RWPE2 (cell line): ENCODE data around the gene GJB4.

ENCODE experiments used
- ATAC-seq: fragments of 200-7000 bp; cut with Tn5 transposase; 3 replicates; pipeline ENCODE4 v1.9.1; 2021; ENCODE audit warnings: low read depth
- DNase-seq: peaks from one replicate; pipeline ENCODE4 v3.0.0-alpha.2; 2020; ENCODE audit warnings: low spot score
- H3K27ac ChIP-seq: fragments of 450-650 bp; 2 replicates; pipeline ENCODE4 v1.5.1; 2017; ENCODE audit warnings: mild to moderate bottlenecking; ENCODE audit not compliant: poor library complexity, severe bottlenecking
- H3K27me3 ChIP-seq: fragments of 250-450 bp; sonication (Bioruptor Pico); 2 replicates; pipeline ENCODE4 v1.5.1; 2021; ENCODE audit warnings: mild to moderate bottlenecking, moderate library complexity; ENCODE audit not compliant: insufficient read depth, poor library complexity, severe bottlenecking
- H3K36me3 ChIP-seq: fragments of 250-450 bp; sonication (Bioruptor Pico); 2 replicates; pipeline ENCODE4 v1.5.1; 2020; ENCODE audit warnings: low read depth, mild to moderate bottlenecking, moderate library complexity
- H3K4me1 ChIP-seq: fragments of 250-450 bp; sonication (Bioruptor Pico); 2 replicates; pipeline ENCODE4 v1.5.1; 2021; ENCODE audit warnings: mild to moderate bottlenecking, moderate library complexity; ENCODE audit not compliant: insufficient read depth, poor library complexity, severe bottlenecking
- H3K4me3 ChIP-seq: fragments of 250-450 bp; sonication (Bioruptor Pico); 2 replicates; pipeline ENCODE4 v1.5.1; 2021; ENCODE audit warnings: mild to moderate bottlenecking, moderate library complexity; ENCODE audit not compliant: severe bottlenecking
- H3K9me3 ChIP-seq: fragments of 250-450 bp; sonication (Bioruptor Pico); 2 replicates; pipeline ENCODE4 v1.5.1; 2021; ENCODE audit warnings: mild to moderate bottlenecking, moderate library complexity; ENCODE audit not compliant: severe bottlenecking
- TF ChIP-seq, protein P1 (sequence below): fragments of 450-650 bp; IDR thresholded peaks from one replicate; pipeline ENCODE4 v1.5.1; 2017; ENCODE audit warnings: mild to moderate bottlenecking, moderate library complexity; ENCODE audit not compliant: poor library complexity, severe bottlenecking

GJB4 gene

DNA sequence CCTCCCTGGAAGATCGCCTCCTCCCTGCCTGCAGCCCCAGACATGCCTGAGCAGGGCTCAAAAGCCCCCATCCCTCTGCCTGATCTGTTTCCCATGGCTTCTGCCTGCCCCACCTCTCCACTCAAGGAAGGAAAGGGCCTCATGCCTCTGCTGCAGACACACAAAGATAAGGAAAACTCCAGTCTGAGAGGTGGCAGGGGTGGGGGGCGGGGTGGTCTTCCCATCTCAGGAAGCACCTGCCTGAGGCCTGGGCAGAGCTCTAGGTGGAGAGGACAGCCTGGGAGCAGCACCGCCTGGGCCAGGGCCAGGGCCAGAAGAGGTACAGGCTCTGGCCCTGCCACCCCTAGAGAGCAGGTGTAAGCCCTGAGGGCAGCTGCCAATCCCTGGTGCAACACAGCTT lies 17.4 kb downstream of the GJB4 start:
- H3K9me3 ChIP-seq = no peaks in the 10 kb centered on the region
- TF ChIP-seq, protein P1, sequence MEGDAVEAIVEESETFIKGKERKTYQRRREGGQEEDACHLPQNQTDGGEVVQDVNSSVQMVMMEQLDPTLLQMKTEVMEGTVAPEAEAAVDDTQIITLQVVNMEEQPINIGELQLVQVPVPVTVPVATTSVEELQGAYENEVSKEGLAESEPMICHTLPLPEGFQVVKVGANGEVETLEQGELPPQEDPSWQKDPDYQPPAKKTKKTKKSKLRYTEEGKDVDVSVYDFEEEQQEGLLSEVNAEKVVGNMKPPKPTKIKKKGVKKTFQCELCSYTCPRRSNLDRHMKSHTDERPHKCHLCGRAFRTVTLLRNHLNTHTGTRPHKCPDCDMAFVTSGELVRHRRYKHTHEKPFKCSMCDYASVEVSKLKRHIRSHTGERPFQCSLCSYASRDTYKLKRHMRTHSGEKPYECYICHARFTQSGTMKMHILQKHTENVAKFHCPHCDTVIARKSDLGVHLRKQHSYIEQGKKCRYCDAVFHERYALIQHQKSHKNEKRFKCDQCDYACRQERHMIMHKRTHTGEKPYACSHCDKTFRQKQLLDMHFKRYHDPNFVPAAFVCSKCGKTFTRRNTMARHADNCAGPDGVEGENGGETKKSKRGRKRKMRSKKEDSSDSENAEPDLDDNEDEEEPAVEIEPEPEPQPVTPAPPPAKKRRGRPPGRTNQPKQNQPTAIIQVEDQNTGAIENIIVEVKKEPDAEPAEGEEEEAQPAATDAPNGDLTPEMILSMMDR = no peak
- no peaks in the 10 kb centered on the region for H3K27me3 ChIP-seq
- H3K4me3 ChIP-seq = no peak overlapping the region
- no peaks in the 10 kb centered on the region; the same call in 1 of the 2 replicates for H3K36me3 ChIP-seq
- peaks cover 32% of the 10 kb centered on the region for H3K4me1 ChIP-seq
- no peak for ATAC-seq
- no peak overlapping the region for H3K27ac ChIP-seq
- DNase-seq = no peak

DNA sequence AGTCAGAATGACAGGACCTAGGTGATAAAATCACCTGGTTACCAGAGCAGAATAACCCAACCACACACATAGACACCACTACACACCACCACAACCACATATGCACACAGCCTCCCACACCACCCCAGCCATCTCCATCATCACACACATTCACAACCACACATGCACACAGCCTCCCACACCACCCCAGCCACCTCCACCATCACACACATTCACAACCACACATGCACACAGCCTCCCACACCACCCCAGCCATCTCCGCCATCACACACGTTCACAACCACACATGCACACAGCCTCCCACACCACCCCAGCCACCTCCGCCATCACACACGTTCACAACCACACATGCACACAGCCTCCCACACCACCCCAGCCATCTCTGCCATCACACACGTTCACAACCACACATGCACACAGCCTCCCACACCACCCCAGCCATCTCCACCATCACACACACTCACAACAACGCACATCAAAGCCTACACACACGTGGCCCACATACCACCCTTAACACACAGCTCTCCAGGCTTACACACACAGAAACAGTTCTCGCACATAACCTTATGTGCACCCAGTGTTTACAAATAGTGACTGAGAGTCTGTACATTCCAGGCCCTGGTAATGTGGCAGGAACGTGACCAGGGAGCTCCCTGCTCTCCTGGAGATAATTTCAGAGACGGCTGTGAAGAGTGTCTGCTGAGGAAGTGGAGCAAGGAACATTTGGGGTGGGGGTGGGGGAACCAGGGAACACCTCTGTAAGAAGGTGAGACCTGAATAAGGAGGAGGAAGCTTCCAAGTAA lies 18.2 kb downstream of the GJB4 start:
- Histone ChIP-seq H3K27me3 (no peaks in the 10 kb centered on the region), H3K27ac (peak overlapping the region; percentile 98), H3K4me3 (no peak overlapping the region), H3K36me3 (peaks cover 7% of the 10 kb centered on the region), H3K9me3 (no peaks in the 10 kb centered on the region), H3K4me1 (peaks cover 29% of the 10 kb centered on the region)
- TF ChIP-seq, protein P1 = no peak
- no peak for DNase-seq
- ATAC-seq = no peak

DNA sequence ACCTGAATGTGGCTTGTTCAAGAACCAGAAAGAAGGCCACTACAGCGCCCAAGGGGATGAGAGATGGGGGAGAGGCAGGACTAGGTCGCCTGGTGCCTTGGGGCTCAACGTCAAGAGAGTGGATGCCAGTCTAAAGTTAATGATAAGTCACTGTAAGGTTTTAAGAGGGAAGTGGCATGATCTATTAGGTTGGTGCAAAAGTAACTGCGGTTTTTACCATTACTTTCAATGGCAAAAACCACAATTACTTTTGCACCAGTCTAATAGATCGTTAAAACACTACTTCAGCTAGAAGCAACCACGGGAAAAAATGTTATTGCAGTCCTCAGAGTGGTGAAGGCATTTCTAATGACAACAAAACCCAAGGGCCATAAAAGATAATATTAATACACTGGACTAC lies 18.8 kb downstream of the GJB4 start:
- DNase-seq (no peak), ATAC-seq (no peak)
- H3K27me3 ChIP-seq = no peaks in the 10 kb centered on the region
- no peak overlapping the region for H3K4me3 ChIP-seq
- H3K27ac ChIP-seq = peak overlapping the region; percentile 98
- H3K4me1 ChIP-seq = peaks cover 32% of the 10 kb centered on the region
- peaks cover 13% of the 10 kb centered on the region for H3K36me3 ChIP-seq
- no peaks in the 10 kb centered on the region for H3K9me3 ChIP-seq
- TF ChIP-seq, protein P1 = no peak

DNA sequence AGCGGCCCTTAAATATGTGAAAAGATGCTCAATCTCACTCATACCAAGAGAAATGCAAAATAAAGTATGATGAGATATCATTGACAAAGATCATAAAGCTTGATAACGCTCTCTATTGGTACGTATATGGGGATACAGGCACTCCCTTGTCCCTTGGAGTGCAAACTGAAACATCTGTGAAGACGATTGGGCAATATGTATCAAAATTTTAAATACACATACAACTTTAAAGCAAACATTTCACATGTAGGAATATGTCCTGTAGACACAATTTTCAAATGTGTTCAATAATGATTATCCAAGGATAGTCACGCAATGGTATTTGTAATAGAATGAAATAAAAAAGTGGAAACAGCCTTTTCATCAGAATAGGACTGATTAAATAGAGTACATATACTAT lies 19.5 kb downstream of the GJB4 start:
- DNase-seq (no peak), ATAC-seq (no peak)
- no peak overlapping the region for H3K4me3 ChIP-seq
- no peaks in the 10 kb centered on the region for H3K9me3 ChIP-seq
- peaks cover 20% of the 10 kb centered on the region for H3K36me3 ChIP-seq
- peak overlapping the region; percentile 98 for H3K27ac ChIP-seq
- no peaks in the 10 kb centered on the region for H3K27me3 ChIP-seq
- TF ChIP-seq, protein P1 = no peak
- peaks cover 32% of the 10 kb centered on the region for H3K4me1 ChIP-seq

DNA sequence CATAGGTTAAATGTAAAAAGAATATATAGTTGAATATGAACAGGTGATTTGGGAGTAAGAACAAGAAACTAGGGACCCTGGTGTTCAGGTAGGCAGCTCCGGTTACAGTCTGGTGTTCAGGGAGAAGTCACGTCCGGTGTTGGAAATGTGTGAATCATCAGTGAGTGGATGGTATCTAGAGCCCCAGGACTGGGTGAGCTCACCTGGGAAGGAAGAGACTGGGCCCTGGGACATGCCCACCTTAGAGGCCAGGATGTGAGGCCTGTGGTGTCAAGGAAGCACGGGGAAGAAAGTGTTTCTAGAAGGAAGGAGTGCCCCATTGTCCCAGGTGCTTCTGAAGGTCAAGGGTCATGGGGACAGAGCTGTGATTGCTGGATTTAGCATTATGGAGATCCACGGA lies 20.0 kb downstream of the GJB4 start:
- DNase-seq = no peak
- Histone ChIP-seq H3K36me3 (peaks cover 25% of the 10 kb centered on the region), H3K4me3 (no peak overlapping the region), H3K27ac (peak overlapping the region; percentile 98), H3K27me3 (no peaks in the 10 kb centered on the region), H3K4me1 (peaks cover 32% of the 10 kb centered on the region), H3K9me3 (no peaks in the 10 kb centered on the region)
- peak; percentile 80 for ATAC-seq
- TF ChIP-seq, protein P1 = no peak
